ENCODE measurements around the gene OR2H1.

OR2H1 gene

DNA sequence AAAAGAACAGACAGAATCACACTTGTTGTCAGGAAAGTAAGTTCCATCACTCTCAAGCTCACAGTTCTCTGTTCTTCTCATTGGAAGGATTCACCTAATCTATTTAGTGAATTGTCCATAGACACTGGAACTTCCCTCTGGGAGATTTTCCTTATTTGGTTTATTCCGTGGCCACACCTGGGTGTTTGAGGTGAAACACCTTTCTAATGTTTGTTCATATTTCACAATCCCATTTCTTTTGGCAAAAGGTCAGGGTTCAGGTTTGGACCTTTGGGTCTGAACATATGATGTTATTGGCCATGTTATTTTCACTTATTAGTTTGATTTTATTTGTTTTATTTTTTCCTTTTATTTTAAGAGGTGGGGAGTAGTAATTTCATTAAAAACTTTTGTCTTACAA is 26.8 kb downstream of the OR2H1 start:
- DNase-seq (ENCODE audit: low read depth), result no peak

DNA sequence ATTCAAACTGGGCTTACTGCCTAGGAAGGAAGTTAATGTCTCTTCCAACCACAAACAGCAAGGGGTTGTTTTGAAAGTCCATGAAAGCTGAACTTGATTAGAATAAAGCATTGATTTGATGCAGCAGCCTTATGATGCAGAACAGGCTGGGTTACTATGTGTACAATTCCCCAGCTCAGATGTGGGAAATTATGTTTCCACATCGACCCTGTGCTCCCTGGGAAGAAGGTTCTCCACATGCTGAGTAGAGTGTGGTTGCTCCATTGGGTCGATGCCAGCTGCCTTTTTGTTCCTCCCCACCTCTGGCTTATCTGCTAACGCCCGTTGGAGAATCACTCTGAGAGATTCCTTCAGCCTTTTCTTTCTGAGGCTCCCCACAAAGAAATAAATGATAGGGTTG is 29.6 kb downstream of the OR2H1 start:
- DNase-seq (ENCODE audit: low read depth), result no peak

- no peak for DNase-seq (ENCODE audit: low read depth)
Observed at GRCh38 chr6:29487131-29487530, 30.2 kb downstream of the OR2H1 start.

GRCh38 chr6:29487660-29488059 is 30.7 kb downstream of the OR2H1 start, which contains the start of gene MAS1L:
Gene MAS1L (minus strand): TSS chr6:29487956. CDS start chr6:29487902, 54 bp downstream.
- no peak for DNase-seq (ENCODE audit: low read depth)

DNA sequence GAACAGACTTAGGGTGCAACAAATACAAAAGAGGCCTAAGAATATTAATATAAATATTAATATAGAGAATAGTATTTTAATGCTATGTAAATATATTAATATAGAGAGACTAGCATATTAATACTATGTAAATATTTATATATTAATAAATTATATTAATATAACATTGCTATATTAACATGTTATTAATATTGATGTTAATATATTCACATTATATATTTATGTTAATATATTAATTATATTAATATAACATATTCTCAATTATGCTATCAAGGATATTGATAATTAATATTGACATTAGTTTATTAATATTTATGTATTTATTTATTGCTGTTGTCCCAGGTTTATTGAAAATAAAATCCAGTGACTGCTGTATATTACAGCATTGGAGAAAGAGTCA is 31.9 kb downstream of the OR2H1 start:
- no peak for DNase-seq (ENCODE audit: low read depth)

GRCh38 chr6:29489286-29489685 is 32.3 kb downstream of the OR2H1 start:
- no peak for DNase-seq (ENCODE audit: low read depth)

- DNase-seq (ENCODE audit: low read depth), result no peak
Observed at GRCh38 chr6:29490055-29490454, 33.1 kb downstream of the OR2H1 start.

DNA sequence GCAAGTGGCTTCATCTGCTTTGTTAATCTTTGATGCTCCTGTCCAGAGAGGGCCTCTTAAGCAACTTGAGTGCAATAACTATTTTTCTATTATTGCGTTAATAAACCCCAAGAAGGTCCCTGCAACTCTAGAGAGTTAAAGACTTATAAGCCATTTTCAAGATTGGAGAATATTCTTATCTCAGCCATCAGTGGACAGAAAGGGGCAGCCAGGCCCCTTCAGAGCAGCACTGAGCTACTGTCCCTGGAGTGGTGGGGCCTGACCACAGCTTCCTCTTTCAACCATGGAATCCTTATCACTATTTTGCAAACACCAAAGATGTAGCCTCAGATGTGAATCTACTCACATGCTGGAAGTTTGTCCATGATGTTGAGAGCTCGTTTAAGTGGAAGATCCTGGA is 33.6 kb downstream of the OR2H1 start:
- no peak for DNase-seq (ENCODE audit: low read depth)

- DNase-seq (ENCODE audit: low read depth), result no peak
Observed at GRCh38 chr6:29491574-29491973, 34.6 kb downstream of the OR2H1 start.

- DNase-seq (ENCODE audit: low read depth), result no peak
Observed at GRCh38 chr6:29493261-29493660, 36.3 kb downstream of the OR2H1 start.

GRCh38 chr6:29494131-29494530 is 37.2 kb downstream of the OR2H1 start:
- no peak for DNase-seq (ENCODE audit: low read depth)

- DNase-seq (ENCODE audit: low read depth), result no peak
Observed at GRCh38 chr6:29495571-29495970, 38.6 kb downstream of the OR2H1 start.

DNA sequence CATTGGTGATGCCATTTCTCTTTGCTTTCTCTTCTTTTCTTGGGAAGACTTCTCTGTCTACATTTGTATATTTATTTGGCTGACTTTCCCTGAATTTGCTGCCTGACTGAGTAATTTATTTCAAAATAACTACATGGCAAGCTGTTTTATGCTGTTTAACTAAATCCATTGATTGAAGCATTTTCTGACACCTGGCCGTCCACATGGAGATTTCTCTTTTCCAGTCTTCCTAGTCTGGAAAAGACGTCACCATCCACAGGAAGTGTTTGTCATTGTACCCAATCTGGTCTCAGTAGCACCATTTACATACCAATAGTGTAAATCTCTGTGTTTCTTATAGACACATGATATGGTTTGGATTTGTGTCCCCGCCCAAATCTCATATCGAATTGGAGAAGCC is 40.0 kb downstream of the OR2H1 start:
- no peak for DNase-seq (ENCODE audit: low read depth)

GRCh38 chr6:29499704-29500103 is 42.7 kb downstream of the OR2H1 start:
- no peak for DNase-seq (ENCODE audit: low read depth)

DNA sequence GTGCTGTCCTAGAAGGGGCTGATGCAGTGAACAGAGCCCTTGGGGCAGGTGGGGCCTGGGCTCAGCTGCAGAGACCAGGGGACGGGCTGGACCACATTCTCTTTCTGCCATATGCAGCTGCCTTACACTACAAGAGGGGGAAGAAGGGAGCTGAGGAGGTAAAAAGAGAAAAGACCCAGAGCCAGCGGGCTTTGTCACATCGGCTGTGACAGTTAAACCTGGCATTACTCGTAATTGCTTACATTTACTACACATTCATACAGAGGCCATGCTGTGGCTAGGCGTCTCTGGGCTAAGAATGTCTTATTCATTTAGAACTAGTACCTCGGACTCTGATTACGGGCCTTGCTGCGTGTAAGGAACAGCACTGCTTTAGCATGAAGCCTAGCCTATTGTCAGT is 43.6 kb downstream of the OR2H1 start:
- DNase-seq (ENCODE audit: low read depth), result no peak

DNA sequence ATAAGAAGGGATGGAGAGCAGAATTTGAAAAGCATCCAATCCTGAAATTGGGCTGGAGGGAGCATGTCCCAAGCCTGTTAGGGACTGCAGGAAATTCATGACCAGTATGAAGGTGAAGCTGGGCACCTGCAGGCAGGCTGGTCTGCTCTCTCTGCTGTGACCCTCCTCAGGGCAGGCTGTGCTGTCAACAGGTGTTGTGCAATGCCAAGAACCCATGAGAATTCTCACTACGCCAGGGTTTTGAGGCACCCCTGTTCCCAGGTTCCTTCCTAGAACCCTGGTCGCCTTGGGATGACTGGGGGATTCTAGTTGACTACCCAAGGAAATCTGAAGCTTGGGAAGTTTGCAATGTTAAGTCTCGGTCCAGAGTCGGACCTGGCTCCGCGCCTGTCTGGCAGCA is 44.2 kb downstream of the OR2H1 start:
- DNase-seq (ENCODE audit: low read depth), result no peak

DNA sequence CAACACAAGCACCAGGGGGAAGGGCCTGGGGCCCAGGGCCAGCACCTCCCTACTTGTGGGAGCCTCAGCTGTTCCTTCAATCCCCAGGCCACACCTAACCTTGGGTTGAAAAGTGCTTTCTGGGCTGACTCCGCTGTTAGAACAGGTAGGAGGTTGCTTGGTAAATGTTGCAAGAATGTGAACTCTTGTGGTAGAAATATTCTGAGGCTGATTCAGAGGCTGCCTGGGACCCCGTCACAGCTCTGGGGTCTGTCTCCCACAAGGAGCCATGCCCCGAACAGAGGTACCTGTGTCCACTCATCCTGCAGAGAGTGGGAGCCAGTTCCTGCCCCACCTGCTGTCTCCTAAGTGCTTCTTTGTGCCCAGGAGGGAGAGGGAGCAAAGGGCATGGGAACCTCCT is 45.2 kb downstream of the OR2H1 start:
- DNase-seq (ENCODE audit: low read depth), result no peak

GRCh38 chr6:29502597-29502996 is 45.6 kb downstream of the OR2H1 start:
- DNase-seq (ENCODE audit: low read depth), result no peak

- no peak for DNase-seq (ENCODE audit: low read depth)
Observed at GRCh38 chr6:29504961-29505360, 48.0 kb downstream of the OR2H1 start.

DNA sequence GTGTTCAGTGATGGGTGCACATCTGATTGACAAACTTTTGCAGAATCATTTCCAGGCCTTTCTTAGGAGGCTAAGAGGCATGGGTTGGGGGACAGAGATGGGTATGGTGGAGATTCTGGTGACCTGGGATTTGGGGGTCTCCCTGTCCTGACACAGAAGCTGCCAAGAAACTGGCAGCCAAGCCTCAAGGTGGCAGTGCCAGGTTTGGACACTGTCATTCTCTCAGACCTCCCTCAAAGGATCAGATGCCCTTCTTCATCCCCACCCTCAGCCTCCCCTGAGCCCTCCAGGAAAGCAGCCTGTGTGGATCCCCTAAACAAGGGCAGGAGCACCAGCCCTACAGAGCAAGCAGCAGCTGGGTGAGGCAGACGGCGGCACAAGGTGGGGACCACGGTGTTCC is 48.9 kb downstream of the OR2H1 start:
- no peak for DNase-seq (ENCODE audit: low read depth)

- no peak for DNase-seq (ENCODE audit: low read depth)
Observed at GRCh38 chr6:29506446-29507067, 49.6 kb downstream of the OR2H1 start.

DNA sequence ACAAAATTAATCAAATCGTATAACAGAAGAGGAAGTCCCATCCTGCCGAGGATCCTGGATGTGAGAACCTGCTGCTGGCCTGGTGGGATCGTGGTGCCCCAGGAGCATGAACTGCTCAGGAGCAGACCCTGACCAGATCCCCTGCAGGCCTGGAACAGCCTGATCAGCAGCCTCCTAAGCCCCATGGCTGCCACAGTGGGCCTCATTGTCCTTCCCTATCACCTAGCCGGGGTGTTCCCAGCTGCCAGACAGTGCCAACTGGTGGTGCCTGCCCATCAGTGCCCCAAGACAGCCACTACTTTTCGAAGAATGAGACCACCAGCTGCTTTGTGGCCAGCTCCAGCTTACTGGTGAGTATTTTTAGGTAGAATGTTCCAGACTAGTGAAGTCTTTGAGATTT is 50.4 kb downstream of the OR2H1 start:
- no peak for DNase-seq (ENCODE audit: low read depth)

DNA sequence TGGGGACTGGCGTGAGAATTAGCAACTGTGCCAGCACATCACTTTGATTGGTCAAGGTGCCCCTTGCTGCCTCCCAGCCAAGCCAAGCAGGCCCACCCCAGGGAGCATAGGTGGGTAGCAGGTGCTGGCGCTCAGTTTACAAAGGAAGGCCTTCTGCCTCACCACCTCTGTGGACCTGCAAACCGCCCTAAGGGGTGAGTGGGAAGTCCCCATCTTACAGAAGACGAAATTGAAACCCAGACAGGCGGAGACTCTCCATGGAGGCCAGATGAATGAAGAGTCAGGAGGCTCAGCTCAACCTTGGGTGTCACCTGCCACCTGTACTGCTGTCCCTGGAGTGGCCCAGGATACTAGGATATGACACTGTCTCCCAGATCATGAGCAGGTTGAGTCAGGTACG is 52.3 kb downstream of the OR2H1 start:
- DNase-seq (ENCODE audit: low read depth), result no peak

- DNase-seq (ENCODE audit: low read depth), result no peak
Observed at GRCh38 chr6:29509711-29510110, 52.8 kb downstream of the OR2H1 start.

DNA sequence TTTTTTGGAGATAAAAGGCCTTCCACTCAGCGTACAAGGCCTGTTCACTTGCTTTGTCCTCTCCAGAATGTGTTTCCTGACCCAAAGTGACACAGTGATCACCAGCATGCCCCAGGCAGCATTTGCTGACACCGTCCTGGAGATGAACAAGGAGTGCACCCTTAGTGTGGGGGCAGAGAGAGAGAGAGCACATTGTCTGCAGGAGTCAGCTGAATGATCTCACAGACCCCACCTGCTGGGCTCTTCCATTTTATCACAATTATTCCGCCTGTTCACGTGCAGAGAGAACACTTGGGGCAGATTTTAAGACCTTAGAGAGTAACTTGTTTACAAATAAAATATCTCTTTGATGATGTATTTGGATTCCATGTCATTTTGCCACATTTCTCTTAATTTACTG is 53.2 kb downstream of the OR2H1 start:
- no peak for DNase-seq (ENCODE audit: low read depth)
